ENCODE data around the gene CIITA.
"Not testable (repeated sequence)": the region's sequence is repeated elsewhere in the genome, so short reads cannot be mapped to it uniquely, and the experiment has no call there.

The CIITA gene

GRCh38 chr16:10926094-10926493 is 49.1 kb downstream of the CIITA start:
- WGBS (ENCODE audit: extremely low coverage, insufficient coverage, low lambda C conversion rate) = no CpG with 5 or more reads among the region's 4 CpGs
- H3K4me2 ChIP-seq (ENCODE audit: low read length) = no peak overlapping the region
- H3K9ac ChIP-seq (ENCODE audit: low read length) = no peak overlapping the region
- H3K27ac ChIP-seq (ENCODE audit: low read depth, low read length) = no peak overlapping the region
- no peaks in the 10 kb centered on the region for H3K27me3 ChIP-seq (ENCODE audit: insufficient read depth, low read length, poor library complexity)
- H3K18ac ChIP-seq (ENCODE audit: low read length) = no peak overlapping the region
- H3K56ac ChIP-seq (ENCODE audit: low read length) = no peak overlapping the region
- H2BK5ac ChIP-seq (ENCODE audit: low read length) = no peak overlapping the region
- no peak overlapping the region for H4K8ac ChIP-seq (ENCODE audit: low read depth, low read length)
- DNase-seq = no peak
- H2BK120ac ChIP-seq (ENCODE audit: low read depth, low read length) = no peak overlapping the region
- H2AK5ac ChIP-seq (ENCODE audit: low read length) = no peak overlapping the region
- H2BK15ac ChIP-seq (replicated peaks; ENCODE audit: low read depth) = no peak overlapping the region
- H3K4ac ChIP-seq (ENCODE audit: low read depth, low read length) = no peak overlapping the region
- no peak overlapping the region for H4K5ac ChIP-seq (ENCODE audit: low read length)
- H3K79me2 ChIP-seq (ENCODE audit: control insufficient read depth, insufficient read depth, low read length) = no peaks in the 10 kb centered on the region
- peaks cover 3% of the 10 kb centered on the region for H3K36me3 ChIP-seq (ENCODE audit: control insufficient read depth, insufficient read depth, low read length)
- no peak overlapping the region for H3K23ac ChIP-seq (ENCODE audit: low read length)
- no peak overlapping the region for H3K4me3 ChIP-seq (ENCODE audit: low read length)
- H3K4me1 ChIP-seq (ENCODE audit: control insufficient read depth, low read depth, low read length) = no peaks in the 10 kb centered on the region
- H3K79me1 ChIP-seq (ENCODE audit: low read length) = no peaks in the 10 kb centered on the region

- Histone ChIP-seq H3K4me2 (ENCODE audit: low read length) (no peak overlapping the region), H3K9ac (ENCODE audit: low read length) (no peak overlapping the region), H3K4ac (ENCODE audit: low read depth, low read length) (no peak overlapping the region), H3K23ac (ENCODE audit: low read length) (no peak overlapping the region), H4K5ac (ENCODE audit: low read length) (no peak overlapping the region), H3K27ac (ENCODE audit: low read depth, low read length) (no peak overlapping the region), H3K79me1 (ENCODE audit: low read length) (no peaks in the 10 kb centered on the region), H3K4me1 (ENCODE audit: control insufficient read depth, low read depth, low read length) (no peaks in the 10 kb centered on the region), H3K4me3 (ENCODE audit: low read length) (no peak overlapping the region), H3K18ac (ENCODE audit: low read length) (no peak overlapping the region), H3K36me3 (ENCODE audit: control insufficient read depth, insufficient read depth, low read length) (peaks cover 3% of the 10 kb centered on the region), H2BK15ac (replicated peaks; ENCODE audit: low read depth) (no peak overlapping the region), H3K56ac (ENCODE audit: low read length) (no peak overlapping the region), H2BK120ac (ENCODE audit: low read depth, low read length) (no peak overlapping the region), H4K8ac (ENCODE audit: low read depth, low read length) (no peak overlapping the region), H2BK5ac (ENCODE audit: low read length) (no peak overlapping the region), H3K27me3 (ENCODE audit: insufficient read depth, low read length, poor library complexity) (no peaks in the 10 kb centered on the region), H2AK5ac (ENCODE audit: low read length) (no peak overlapping the region), H3K79me2 (ENCODE audit: control insufficient read depth, insufficient read depth, low read length) (no peaks in the 10 kb centered on the region)
- no CpG with 5 or more reads among the region's 5 CpGs for WGBS (ENCODE audit: extremely low coverage, insufficient coverage, low lambda C conversion rate)
- DNase-seq = no peak
Measured at GRCh38 chr16:10926867-10927266, 49.9 kb downstream of the CIITA start.

- Histone ChIP-seq H3K27ac (ENCODE audit: low read depth, low read length) (no peak overlapping the region), H3K18ac (ENCODE audit: low read length) (no peak overlapping the region), H3K23ac (ENCODE audit: low read length) (no peak overlapping the region), H3K27me3 (ENCODE audit: insufficient read depth, low read length, poor library complexity) (no peaks in the 10 kb centered on the region), H2BK15ac (replicated peaks; ENCODE audit: low read depth) (no peak overlapping the region), H4K8ac (ENCODE audit: low read depth, low read length) (no peak overlapping the region), H2BK120ac (ENCODE audit: low read depth, low read length) (no peak overlapping the region), H3K4me2 (ENCODE audit: low read length) (no peak overlapping the region), H3K56ac (ENCODE audit: low read length) (no peak overlapping the region), H4K5ac (ENCODE audit: low read length) (no peak overlapping the region), H3K79me1 (ENCODE audit: low read length) (no peaks in the 10 kb centered on the region), H3K4ac (ENCODE audit: low read depth, low read length) (no peak overlapping the region), H2AK5ac (ENCODE audit: low read length) (no peak overlapping the region), H3K36me3 (ENCODE audit: control insufficient read depth, insufficient read depth, low read length) (peaks cover 3% of the 10 kb centered on the region), H2BK5ac (ENCODE audit: low read length) (no peak overlapping the region), H3K4me3 (ENCODE audit: low read length) (no peak overlapping the region), H3K9ac (ENCODE audit: low read length) (no peak overlapping the region), H3K79me2 (ENCODE audit: control insufficient read depth, insufficient read depth, low read length) (no peaks in the 10 kb centered on the region), H3K4me1 (ENCODE audit: control insufficient read depth, low read depth, low read length) (no peaks in the 10 kb centered on the region)
- WGBS (ENCODE audit: extremely low coverage, insufficient coverage, low lambda C conversion rate) = no CpG with 5 or more reads among the region's 11 CpGs
- DNase-seq = no peak
Measured at GRCh38 chr16:10927497-10928112, 50.6 kb downstream of the CIITA start.

- H2BK5ac ChIP-seq (ENCODE audit: low read length); H3K18ac ChIP-seq (ENCODE audit: low read length); H3K56ac ChIP-seq (ENCODE audit: low read length); H3K23ac ChIP-seq (ENCODE audit: low read length); H3K4me2 ChIP-seq (ENCODE audit: low read length); H3K79me1 ChIP-seq (ENCODE audit: low read length); H3K9ac ChIP-seq (ENCODE audit: low read length); H4K5ac ChIP-seq (ENCODE audit: low read length); H3K27me3 ChIP-seq (ENCODE audit: insufficient read depth, low read length, poor library complexity); H3K4me1 ChIP-seq (ENCODE audit: control insufficient read depth, low read depth, low read length); H3K4me3 ChIP-seq (ENCODE audit: low read length); H3K4ac ChIP-seq (ENCODE audit: low read depth, low read length); H3K79me2 ChIP-seq (ENCODE audit: control insufficient read depth, insufficient read depth, low read length); H4K8ac ChIP-seq (ENCODE audit: low read depth, low read length); H2AK5ac ChIP-seq (ENCODE audit: low read length); H3K27ac ChIP-seq (ENCODE audit: low read depth, low read length); H3K36me3 ChIP-seq (ENCODE audit: control insufficient read depth, insufficient read depth, low read length); H2BK120ac ChIP-seq (ENCODE audit: low read depth, low read length); DNase-seq; H2BK15ac ChIP-seq (replicated peaks; ENCODE audit: low read depth): not testable (repeated sequence)
- WGBS (ENCODE audit: extremely low coverage, insufficient coverage, low lambda C conversion rate) = no CpG with 5 or more reads among the region's 12 CpGs
Measured at GRCh38 chr16:10929097-10929496, 52.1 kb downstream of the CIITA start.

- H2AK5ac ChIP-seq (ENCODE audit: low read length) = no peak overlapping the region
- H4K8ac ChIP-seq (ENCODE audit: low read depth, low read length) = no peak overlapping the region
- H3K79me2 ChIP-seq (ENCODE audit: control insufficient read depth, insufficient read depth, low read length) = no peaks in the 10 kb centered on the region
- H2BK15ac ChIP-seq (replicated peaks; ENCODE audit: low read depth) = no peak overlapping the region
- no peak overlapping the region for H3K4me2 ChIP-seq (ENCODE audit: low read length)
- H3K9ac ChIP-seq (ENCODE audit: low read length) = no peak overlapping the region
- no peak overlapping the region for H2BK120ac ChIP-seq (ENCODE audit: low read depth, low read length)
- WGBS (ENCODE audit: extremely low coverage, insufficient coverage, low lambda C conversion rate) = no CpG with 5 or more reads among the region's 15 CpGs
- no peak overlapping the region for H3K27ac ChIP-seq (ENCODE audit: low read depth, low read length)
- H4K5ac ChIP-seq (ENCODE audit: low read length) = no peak overlapping the region
- no peaks in the 10 kb centered on the region for H3K27me3 ChIP-seq (ENCODE audit: insufficient read depth, low read length, poor library complexity)
- H3K79me1 ChIP-seq (ENCODE audit: low read length) = peaks cover 12% of the 10 kb centered on the region
- H3K4ac ChIP-seq (ENCODE audit: low read depth, low read length) = no peak overlapping the region
- H3K23ac ChIP-seq (ENCODE audit: low read length) = no peak overlapping the region
- no peak overlapping the region for H3K18ac ChIP-seq (ENCODE audit: low read length)
- H3K4me3 ChIP-seq (ENCODE audit: low read length) = no peak overlapping the region
- no peak overlapping the region for H3K56ac ChIP-seq (ENCODE audit: low read length)
- DNase-seq = no peak
- H2BK5ac ChIP-seq (ENCODE audit: low read length) = no peak overlapping the region
- H3K4me1 ChIP-seq (ENCODE audit: control insufficient read depth, low read depth, low read length) = no peaks in the 10 kb centered on the region
- H3K36me3 ChIP-seq (ENCODE audit: control insufficient read depth, insufficient read depth, low read length) = peaks cover 3% of the 10 kb centered on the region
Measured at GRCh38 chr16:10929853-10930754, 53.1 kb downstream of the CIITA start.
